ENCODE data around the gene AKNA. TPM values are rescaled to one million over a fixed set of nuclear protein-coding genes. Genes with fewer than 3 reads are reported as not detected.
A peak's percentile ranks its signal among the peaks of the same experiment; 100 is the strongest.

AKNA gene
- total and polyA plus RNA-seq, 4 donors: 29.5 to 79.5 (median 48.6) TPM

DNA sequence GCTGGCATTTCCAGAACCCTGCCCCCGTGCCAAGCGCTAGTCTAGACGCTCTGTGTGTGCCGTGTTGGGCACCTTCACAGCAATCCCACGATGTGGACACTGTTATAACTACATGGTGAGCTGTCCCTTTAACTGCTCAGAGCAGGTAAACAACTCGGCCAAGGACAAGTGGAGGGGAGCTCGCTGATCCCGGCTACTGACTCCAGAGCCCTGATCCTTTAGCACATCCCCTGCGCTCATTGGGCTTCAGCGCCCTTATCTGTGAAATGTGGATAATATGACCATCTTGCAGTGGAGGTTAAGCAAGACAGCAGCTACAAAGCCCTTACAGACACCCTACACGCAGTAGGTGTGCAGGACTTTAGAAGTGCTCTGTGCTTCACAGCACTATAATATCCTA, 41.6 kb downstream of the AKNA start:
- peaks cover 0 to 5% (median 4%) of the 10 kb centered on the region in 5 donors for H3K4me1 ChIP-seq (ENCODE audit: control insufficient read depth in 5 of 5, insufficient read depth in 5 of 5, low read length in 5 of 5)
- WGBS, 2 donors: 91% methylated on average over 11 of the region's 11 CpGs
- no peaks in the 10 kb centered on the region for H3K27me3 ChIP-seq (ENCODE audit: control insufficient read depth in 3 of 3, insufficient read depth in 3 of 3, low read length in 2 of 3)
- TF ChIP-seq, protein P1, sequence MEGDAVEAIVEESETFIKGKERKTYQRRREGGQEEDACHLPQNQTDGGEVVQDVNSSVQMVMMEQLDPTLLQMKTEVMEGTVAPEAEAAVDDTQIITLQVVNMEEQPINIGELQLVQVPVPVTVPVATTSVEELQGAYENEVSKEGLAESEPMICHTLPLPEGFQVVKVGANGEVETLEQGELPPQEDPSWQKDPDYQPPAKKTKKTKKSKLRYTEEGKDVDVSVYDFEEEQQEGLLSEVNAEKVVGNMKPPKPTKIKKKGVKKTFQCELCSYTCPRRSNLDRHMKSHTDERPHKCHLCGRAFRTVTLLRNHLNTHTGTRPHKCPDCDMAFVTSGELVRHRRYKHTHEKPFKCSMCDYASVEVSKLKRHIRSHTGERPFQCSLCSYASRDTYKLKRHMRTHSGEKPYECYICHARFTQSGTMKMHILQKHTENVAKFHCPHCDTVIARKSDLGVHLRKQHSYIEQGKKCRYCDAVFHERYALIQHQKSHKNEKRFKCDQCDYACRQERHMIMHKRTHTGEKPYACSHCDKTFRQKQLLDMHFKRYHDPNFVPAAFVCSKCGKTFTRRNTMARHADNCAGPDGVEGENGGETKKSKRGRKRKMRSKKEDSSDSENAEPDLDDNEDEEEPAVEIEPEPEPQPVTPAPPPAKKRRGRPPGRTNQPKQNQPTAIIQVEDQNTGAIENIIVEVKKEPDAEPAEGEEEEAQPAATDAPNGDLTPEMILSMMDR (IDR thresholded peaks at IDR 0.05; ENCODE audit: control extremely low read depth, extremely low read depth): no peak
- H3K27ac ChIP-seq (ENCODE audit: low read depth in 1 of 2, low read length in 1 of 2): peak overlapping the region in 1 of 2 donors; percentile 34
- DNase-seq (no peak), ATAC-seq (ENCODE audit: insufficient read depth, low FRiP score) (no peak)
- no peak overlapping the region for H3K9ac ChIP-seq (ENCODE audit: insufficient read depth in 1 of 2, low read length in 2 of 2)
- H3K9me3 ChIP-seq (ENCODE audit: control insufficient read depth in 4 of 4, insufficient read depth in 3 of 4, low read length in 3 of 4): no peaks in the 10 kb centered on the region
- H3K4me3 ChIP-seq: no peak overlapping the region
- H3K36me3 ChIP-seq (ENCODE audit: control insufficient read depth in 4 of 4, insufficient read depth in 4 of 4, low read length in 4 of 4): peaks cover 0 to 77% (median 57%) of the 10 kb centered on the region in 4 donors

DNA sequence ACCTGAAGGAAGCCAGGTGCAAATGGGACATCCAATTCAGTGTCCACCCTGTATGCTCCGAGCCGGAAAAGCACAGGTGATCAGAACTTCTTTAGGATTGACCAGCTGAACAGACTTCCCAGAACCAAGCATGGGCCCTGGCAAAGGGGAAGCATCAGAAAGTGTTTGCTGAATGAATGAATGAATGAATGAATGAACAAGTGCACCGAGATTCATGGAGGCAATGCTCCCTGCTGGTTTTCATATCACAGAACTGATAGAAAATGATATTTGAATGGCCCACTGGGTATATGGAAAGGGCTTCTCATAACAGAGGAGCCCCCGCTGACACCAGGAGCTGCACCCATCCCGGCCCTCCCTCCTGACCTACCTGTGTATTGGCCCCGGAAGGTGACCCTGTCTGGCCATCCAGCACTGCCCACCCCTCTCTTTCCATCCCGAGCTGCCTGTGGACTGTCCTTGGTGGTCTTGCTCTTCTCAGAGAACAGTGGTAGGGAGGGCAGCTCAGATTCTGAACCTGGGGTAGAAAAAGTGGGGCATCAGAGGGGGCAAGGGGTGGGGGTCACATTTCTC, 42.2 kb downstream of the AKNA start:
- H3K4me1 ChIP-seq (ENCODE audit: control insufficient read depth in 5 of 5, insufficient read depth in 5 of 5, low read length in 5 of 5): peaks cover 0 to 5% (median 4%) of the 10 kb centered on the region in 5 donors
- H3K27me3 ChIP-seq (ENCODE audit: control insufficient read depth in 3 of 3, insufficient read depth in 3 of 3, low read length in 2 of 3): no peaks in the 10 kb centered on the region
- no peak overlapping the region for H3K9ac ChIP-seq (ENCODE audit: insufficient read depth in 1 of 2, low read length in 2 of 2)
- H3K9me3 ChIP-seq (ENCODE audit: control insufficient read depth in 4 of 4, insufficient read depth in 3 of 4, low read length in 3 of 4): no peaks in the 10 kb centered on the region
- no peak for DNase-seq
- TF ChIP-seq, protein P1 (IDR thresholded peaks at IDR 0.05; ENCODE audit: control extremely low read depth, extremely low read depth): no peak
- peaks cover 0 to 79% (median 58%) of the 10 kb centered on the region in 4 donors for H3K36me3 ChIP-seq (ENCODE audit: control insufficient read depth in 4 of 4, insufficient read depth in 4 of 4, low read length in 4 of 4)
- 89 to 94% methylated on average over 7 of the region's 7 CpGs for WGBS, 2 donors
- no peak overlapping the region for H3K27ac ChIP-seq (ENCODE audit: low read depth in 1 of 2, low read length in 1 of 2)
- no peak for ATAC-seq (ENCODE audit: insufficient read depth, low FRiP score)
- H3K4me3 ChIP-seq: no peak overlapping the region

DNA sequence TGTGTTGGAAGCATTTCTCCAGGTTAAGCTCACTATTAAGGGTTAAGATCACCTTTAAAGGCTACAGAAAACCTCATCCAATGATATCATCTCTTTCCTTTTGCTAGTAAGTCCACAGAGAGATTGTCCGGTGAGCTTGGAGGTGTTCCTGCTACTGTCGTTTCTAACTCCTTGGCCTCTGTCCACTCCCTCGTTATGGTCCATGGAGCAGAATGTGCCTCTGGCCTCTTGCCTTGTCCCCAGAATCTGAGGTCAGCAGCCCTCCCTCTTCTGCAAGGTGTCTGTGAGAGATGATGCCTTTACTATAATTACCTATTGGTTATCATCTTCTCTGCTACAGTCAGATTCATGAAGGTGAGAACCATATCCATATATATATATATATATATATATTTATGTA, 43.1 kb downstream of the AKNA start:
- Histone ChIP-seq H3K9ac (ENCODE audit: insufficient read depth in 1 of 2, low read length in 2 of 2) (no peak overlapping the region), H3K9me3 (ENCODE audit: control insufficient read depth in 4 of 4, insufficient read depth in 3 of 4, low read length in 3 of 4) (no peaks in the 10 kb centered on the region), H3K36me3 (ENCODE audit: control insufficient read depth in 4 of 4, insufficient read depth in 4 of 4, low read length in 4 of 4) (peaks cover 0 to 78% (median 58%) of the 10 kb centered on the region in 4 donors), H3K27me3 (ENCODE audit: control insufficient read depth in 3 of 3, insufficient read depth in 3 of 3, low read length in 2 of 3) (no peaks in the 10 kb centered on the region), H3K27ac (ENCODE audit: low read depth in 1 of 2, low read length in 1 of 2) (no peak overlapping the region), H3K4me1 (ENCODE audit: control insufficient read depth in 5 of 5, insufficient read depth in 5 of 5, low read length in 5 of 5) (peaks cover 0 to 5% (median 3%) of the 10 kb centered on the region in 5 donors), H3K4me3 (no peak overlapping the region)
- DNase-seq (no peak), ATAC-seq (ENCODE audit: insufficient read depth, low FRiP score) (no peak)
- 65 to 74% methylated on average over 3 of the region's 3 CpGs for WGBS, 2 donors
- TF ChIP-seq, protein P1 (IDR thresholded peaks at IDR 0.05; ENCODE audit: control extremely low read depth, extremely low read depth): no peak

DNA sequence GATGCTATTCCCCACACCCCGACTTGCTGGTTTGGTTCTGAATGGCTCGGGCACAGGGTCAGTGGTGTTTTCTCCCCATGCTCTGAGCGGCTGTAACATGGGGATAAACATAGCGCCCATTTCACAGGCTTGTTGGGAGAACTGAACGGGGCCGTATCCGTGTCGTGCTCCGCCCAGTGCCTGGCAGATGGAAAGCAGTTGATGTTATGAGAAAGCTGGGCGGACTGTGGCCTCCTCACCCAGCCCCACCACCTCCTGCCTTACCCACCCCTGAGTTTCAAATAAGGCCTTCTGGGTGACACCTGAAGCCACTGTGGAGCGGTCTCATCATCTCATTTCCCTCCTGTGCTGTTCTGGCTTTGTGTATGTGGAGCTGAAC, 43.6 kb downstream of the AKNA start:
- Histone ChIP-seq H3K27me3 (ENCODE audit: control insufficient read depth in 3 of 3, insufficient read depth in 3 of 3, low read length in 2 of 3) (no peaks in the 10 kb centered on the region), H3K9ac (ENCODE audit: insufficient read depth in 1 of 2, low read length in 2 of 2) (no peak overlapping the region), H3K4me1 (ENCODE audit: control insufficient read depth in 5 of 5, insufficient read depth in 5 of 5, low read length in 5 of 5) (peaks cover 0 to 5% (median 0%) of the 10 kb centered on the region in 5 donors), H3K4me3 (no peak overlapping the region), H3K27ac (ENCODE audit: low read depth in 1 of 2, low read length in 1 of 2) (no peak overlapping the region), H3K9me3 (ENCODE audit: control insufficient read depth in 4 of 4, insufficient read depth in 3 of 4, low read length in 3 of 4) (no peaks in the 10 kb centered on the region), H3K36me3 (ENCODE audit: control insufficient read depth in 4 of 4, insufficient read depth in 4 of 4, low read length in 4 of 4) (peaks cover 0 to 77% (median 55%) of the 10 kb centered on the region in 4 donors)
- 92 to 94% methylated on average over 11 of the region's 11 CpGs for WGBS, 2 donors
- DNase-seq: no peak
- ATAC-seq (ENCODE audit: insufficient read depth, low FRiP score): no peak
- TF ChIP-seq, protein P1 (IDR thresholded peaks at IDR 0.05; ENCODE audit: control extremely low read depth, extremely low read depth): no peak

Data from lung (tissue), 12 donors.